Skeletal muscle tissue (tissue), 4 donors: ENCODE results near the gene B3GNT4. TPM values are rescaled to one million over a fixed set of nuclear protein-coding genes. Genes with fewer than 3 reads are reported as not detected.
"Not testable (repeated sequence)": the region's sequence is repeated elsewhere in the genome, so short reads cannot be mapped to it uniquely, and the experiment has no call there.

Experiments used
- H3K27ac ChIP-seq: one replicate; pipeline ENCODE4 v1.7.0; 2013; ENCODE audit warnings: mild to moderate bottlenecking, low read depth, low read length, inconsistent platforms
- H3K27me3 ChIP-seq, 3 donors: one replicate each; pipeline ENCODE4 v1.7.0; 2013; ENCODE audit warnings: low read length in 3 of 3; ENCODE audit not compliant: control insufficient read depth in 3 of 3, insufficient read depth in 3 of 3
- H3K36me3 ChIP-seq, 3 donors: one replicate each; pipeline ENCODE4 v1.7.0; 2013; ENCODE audit warnings: low read length in 3 of 3; ENCODE audit not compliant: control insufficient read depth in 3 of 3, insufficient read depth in 3 of 3
- H3K4me1 ChIP-seq, 3 donors: one replicate each; pipeline ENCODE4 v1.7.0; 2013; ENCODE audit warnings: low read length in 3 of 3, mild to moderate bottlenecking in 3 of 3; ENCODE audit not compliant: control insufficient read depth in 3 of 3, insufficient read depth in 3 of 3
- H3K4me3 ChIP-seq, 3 donors: one replicate each; pipeline ENCODE4 v1.7.0; 2013; ENCODE audit warnings: low read length in 3 of 3
- H3K9ac ChIP-seq, 3 donors: one replicate each; pipeline ENCODE4 v1.7.0; 2013; ENCODE audit warnings: low read length in 3 of 3, mild to moderate bottlenecking in 3 of 3, moderate library complexity in 2 of 3, low read depth in 1 of 3
- H3K9me3 ChIP-seq, 3 donors: one replicate each; pipeline ENCODE4 v1.7.0; 2013; ENCODE audit warnings: low read length in 3 of 3; ENCODE audit not compliant: control insufficient read depth in 3 of 3
- total RNA-seq: library from RNA; depleted of rRNA; stranded (reverse); fragments of >200 nt; gene quantifications from one replicate; pipeline ENCODE4 v1.2.3, GENCODE V29; 2014
- donor health status: Osteomylitis.

Gene B3GNT4
- total RNA-seq, 1 donor from 2014 or later: not detected

GRCh38 chr12:122200541-122201175 lies 2.9 kb upstream of the B3GNT4 start:
- no peak overlapping the region for H3K27ac ChIP-seq
- no peak overlapping the region for H3K9ac ChIP-seq
- peaks cover 4 to 16% (median 8%) of the 10 kb centered on the region in 3 donors for H3K4me1 ChIP-seq
- no peak overlapping the region for H3K4me3 ChIP-seq
- H3K9me3 ChIP-seq: no peaks in the 10 kb centered on the region
- no peaks in the 10 kb centered on the region for H3K36me3 ChIP-seq
- peaks cover 38 to 59% (median 45%) of the 10 kb centered on the region in 3 donors for H3K27me3 ChIP-seq

GRCh38 chr12:122201381-122201780 lies 2.1 kb upstream of the B3GNT4 start:
- H3K36me3 ChIP-seq: no peaks in the 10 kb centered on the region
- no peak overlapping the region for H3K9ac ChIP-seq
- peaks cover 43 to 65% (median 52%) of the 10 kb centered on the region in 3 donors for H3K27me3 ChIP-seq
- peaks cover 8 to 18% (median 9%) of the 10 kb centered on the region in 3 donors for H3K4me1 ChIP-seq
- no peak overlapping the region for H3K27ac ChIP-seq
- H3K9me3 ChIP-seq: no peaks in the 10 kb centered on the region
- no peak overlapping the region for H3K4me3 ChIP-seq

- H3K4me1 ChIP-seq: peaks cover 8 to 18% (median 9%) of the 10 kb centered on the region in 3 donors
- no peak overlapping the region for H3K4me3 ChIP-seq
- peaks cover 47 to 70% (median 56%) of the 10 kb centered on the region in 3 donors for H3K27me3 ChIP-seq
- H3K9ac ChIP-seq: no peak overlapping the region
- H3K9me3 ChIP-seq: no peaks in the 10 kb centered on the region
- H3K36me3 ChIP-seq: peaks cover under 1 to 4% (median 3%) of the 10 kb centered on the region in 3 donors
- no peak overlapping the region for H3K27ac ChIP-seq
Measured at GRCh38 chr12:122202017-122202416, 1.5 kb upstream of the B3GNT4 start.

- Histone ChIP-seq H3K27me3 (peaks cover 47 to 70% (median 56%) of the 10 kb centered on the region in 3 donors), H3K4me3 (peak overlapping the region; percentile 45 to 61 (median 54)), H3K4me1 (peaks cover 8 to 18% (median 9%) of the 10 kb centered on the region in 3 donors), H3K36me3 (peaks cover 8 to 12% (median 10%) of the 10 kb centered on the region in 3 donors)
- H3K27ac ChIP-seq, H3K9ac ChIP-seq, H3K9me3 ChIP-seq: not testable (repeated sequence)
Measured at GRCh38 chr12:122202811-122203210, 698 bp upstream of the B3GNT4 start.

GRCh38 chr12:122204167-122205052 lies 901 bp downstream of the B3GNT4 start:
- no peaks in the 10 kb centered on the region for H3K9me3 ChIP-seq
- H3K27me3 ChIP-seq: peaks cover 47 to 70% (median 56%) of the 10 kb centered on the region in 3 donors
- H3K9ac ChIP-seq: peak overlapping the region in 1 of 3 donors; percentile 54
- peak overlapping the region; percentile 23 to 61 (median 54) for H3K4me3 ChIP-seq
- H3K4me1 ChIP-seq: peaks cover 8 to 18% (median 9%) of the 10 kb centered on the region in 3 donors
- no peak overlapping the region for H3K27ac ChIP-seq
- peaks cover 16 to 21% (median 20%) of the 10 kb centered on the region in 3 donors for H3K36me3 ChIP-seq

- Histone ChIP-seq H3K27ac (no peak overlapping the region), H3K4me1 (peaks cover 8 to 18% (median 9%) of the 10 kb centered on the region in 3 donors), H3K36me3 (peaks cover 23 to 29% (median 26%) of the 10 kb centered on the region in 3 donors), H3K9ac (no peak overlapping the region), H3K9me3 (no peaks in the 10 kb centered on the region), H3K4me3 (no peak overlapping the region), H3K27me3 (peaks cover 40 to 62% (median 49%) of the 10 kb centered on the region in 3 donors)
Measured at GRCh38 chr12:122205053-122205925, 1.8 kb downstream of the B3GNT4 start.

- Histone ChIP-seq H3K36me3 (peaks cover 27 to 36% (median 28%) of the 10 kb centered on the region in 3 donors), H3K27me3 (peaks cover 32 to 53% (median 40%) of the 10 kb centered on the region in 3 donors), H3K4me1 (peaks cover 8 to 18% (median 9%) of the 10 kb centered on the region in 3 donors), H3K9me3 (no peaks in the 10 kb centered on the region), H3K27ac (no peak overlapping the region), H3K4me3 (no peak overlapping the region), H3K9ac (no peak overlapping the region)
Measured at GRCh38 chr12:122206111-122206881, 2.8 kb downstream of the B3GNT4 start.

GRCh38 chr12:122206976-122207375 lies 3.5 kb downstream of the B3GNT4 start:
- Histone ChIP-seq H3K36me3 (peaks cover 30 to 41% (median 32%) of the 10 kb centered on the region in 3 donors), H3K9me3 (no peaks in the 10 kb centered on the region), H3K27me3 (peaks cover 25 to 46% (median 34%) of the 10 kb centered on the region in 3 donors), H3K9ac (no peak overlapping the region), H3K4me3 (no peak overlapping the region), H3K4me1 (peaks cover 8 to 18% (median 9%) of the 10 kb centered on the region in 3 donors), H3K27ac (no peak overlapping the region)

GRCh38 chr12:122207391-122207790 lies 3.9 kb downstream of the B3GNT4 start:
- no peak overlapping the region for H3K27ac ChIP-seq
- H3K36me3 ChIP-seq: peaks cover 31 to 45% (median 34%) of the 10 kb centered on the region in 3 donors
- H3K27me3 ChIP-seq: peaks cover 25 to 42% (median 32%) of the 10 kb centered on the region in 3 donors
- H3K9ac ChIP-seq: no peak overlapping the region
- H3K4me1 ChIP-seq: peaks cover 8 to 18% (median 9%) of the 10 kb centered on the region in 3 donors
- no peaks in the 10 kb centered on the region for H3K9me3 ChIP-seq
- no peak overlapping the region for H3K4me3 ChIP-seq
